Activated CD8-positive, alpha-beta T cell treated with anti-CD3 and anti-CD28 coated beads, Interleukin-2, amount 10 ng/mL, durations not matched to agents 7 days and 5 days (primary cell): Measurements from ENCODE around the gene ZGPAT. TPM values are rescaled to one million over a fixed set of nuclear protein-coding genes. Genes with fewer than 3 reads are reported as not detected.

Experiments
- ATAC-seq: fragments of 150-1000 bp; cut with Tn5 transposase; one replicate; pipeline ENCODE4 v1.10.0; 2021; ENCODE audit warnings: moderate library complexity
- CTCF ChIA-PET: fragments of 350-600 bp; sonication (Branson Sonifier 250); formaldehyde crosslinking; loops from one replicate; lab custom pipeline; 2021; ENCODE audit warnings: antibody characterized with exemption; lab: Charles Lee
- POLR2A ChIA-PET: fragments of 350-600 bp; sonication (Branson Sonifier 250); formaldehyde crosslinking; loops from one replicate; lab custom pipeline; 2021; ENCODE audit warnings: antibody characterized with exemption; lab: Charles Lee
- DNase-seq: peaks from one replicate; pipeline ENCODE4 v3.0.0-alpha.2; 2020
- H3K27ac Mint-ChIP-seq: one replicate; pipeline ENCODE4 v1.8.0; 2021; ENCODE audit warnings: mild to moderate bottlenecking, mixed read lengths
- H3K27me3 Mint-ChIP-seq: one replicate; pipeline ENCODE4 v1.8.0; 2021; ENCODE audit warnings: low read depth, mixed read lengths
- H3K36me3 Mint-ChIP-seq: one replicate; pipeline ENCODE4 v1.8.0; 2021; ENCODE audit warnings: low read depth, mixed read lengths
- H3K4me1 Mint-ChIP-seq: one replicate; pipeline ENCODE4 v1.8.0; 2021; ENCODE audit warnings: low read depth, mixed read lengths
- H3K4me3 Mint-ChIP-seq: one replicate; pipeline ENCODE4 v1.8.0; 2021; ENCODE audit warnings: mild to moderate bottlenecking, mixed read lengths
- H3K9me3 Mint-ChIP-seq: one replicate; pipeline ENCODE4 v1.8.0; 2022; ENCODE audit warnings: mixed read lengths; ENCODE audit not compliant: insufficient read depth
- total RNA-seq, 2 experiments: library from RNA; stranded (reverse); gene quantifications; one replicate each; pipeline ENCODE4 v1.2.3, GENCODE V29; 2021

Gene ZGPAT
- total RNA-seq, 2 experiments from 2014 or later: 38.6 to 43.5 TPM

- H3K4me3 Mint-ChIP-seq: no peak overlapping the region
- H3K9me3 Mint-ChIP-seq: no peaks in the 10 kb centered on the region
- no peak for ATAC-seq
- H3K4me1 Mint-ChIP-seq: no peaks in the 10 kb centered on the region
- ChIA-PET CTCF (no interaction called here), POLR2A (no interaction called here)
- H3K27me3 Mint-ChIP-seq: no peaks in the 10 kb centered on the region
- H3K27ac Mint-ChIP-seq: no peak overlapping the region
- DNase-seq: no peak
- peaks cover 20% of the 10 kb centered on the region for H3K36me3 Mint-ChIP-seq
These were observed 27.4 kb upstream of the ZGPAT start for GRCh38 chr20:63680427-63680826.

- DNase-seq (no peak), ATAC-seq (no peak)
- Mint-ChIP-seq H3K9me3 (no peaks in the 10 kb centered on the region), H3K4me1 (no peaks in the 10 kb centered on the region), H3K27ac (no peak overlapping the region), H3K27me3 (no peaks in the 10 kb centered on the region), H3K4me3 (no peak overlapping the region), H3K36me3 (peaks cover 15% of the 10 kb centered on the region)
- POLR2A ChIA-PET: no interaction called here
- CTCF ChIA-PET: no interaction called here
These were observed 26.8 kb upstream of the ZGPAT start for GRCh38 chr20:63680857-63681608.

GRCh38 chr20:63681609-63682142 is 26.2 kb upstream of the ZGPAT start:
- no peak for ATAC-seq
- Mint-ChIP-seq H3K4me3 (no peak overlapping the region), H3K9me3 (no peaks in the 10 kb centered on the region), H3K4me1 (no peaks in the 10 kb centered on the region), H3K27ac (no peak overlapping the region), H3K27me3 (no peaks in the 10 kb centered on the region), H3K36me3 (peaks cover 11% of the 10 kb centered on the region)
- DNase-seq: no peak
- ChIA-PET POLR2A (no interaction called here), CTCF (no interaction called here)

GRCh38 chr20:63682384-63683139 is 25.3 kb upstream of the ZGPAT start:
- CTCF ChIA-PET: no interaction called here

GRCh38 chr20:63685269-63686026 is 22.4 kb upstream of the ZGPAT start:
- no peaks in the 10 kb centered on the region for H3K27me3 Mint-ChIP-seq
- H3K9me3 Mint-ChIP-seq: no peaks in the 10 kb centered on the region
- H3K4me3 Mint-ChIP-seq: no peak overlapping the region
- POLR2A ChIA-PET: no interaction called here
- H3K4me1 Mint-ChIP-seq: no peaks in the 10 kb centered on the region
- no peak overlapping the region for H3K27ac Mint-ChIP-seq
- H3K36me3 Mint-ChIP-seq: no peaks in the 10 kb centered on the region
- DNase-seq (no peak), ATAC-seq (no peak)
- CTCF ChIA-PET: no interaction called here

More at GRCh38 chr20:63682384-63683139, 25.3 kb upstream of the ZGPAT start:
- Mint-ChIP-seq H3K27me3 (no peaks in the 10 kb centered on the region), H3K9me3 (no peaks in the 10 kb centered on the region), H3K4me3 (no peak overlapping the region), H3K27ac (no peak overlapping the region), H3K36me3 (peaks cover 4% of the 10 kb centered on the region), H3K4me1 (no peaks in the 10 kb centered on the region)
- POLR2A ChIA-PET: interaction anchor here (0.6 to 0.8 kb wide), 2 partner anchors 24 to 225 kb away, joined by 3 read pairs; partner anchors contain the start of gene RTEL1
- ATAC-seq (no peak), DNase-seq (no peak)

GRCh38 chr20:63686094-63686491 is 21.7 kb upstream of the ZGPAT start:
- no peaks in the 10 kb centered on the region for H3K27me3 Mint-ChIP-seq
- no peaks in the 10 kb centered on the region for H3K4me1 Mint-ChIP-seq
- H3K9me3 Mint-ChIP-seq: no peaks in the 10 kb centered on the region
- DNase-seq (no peak), ATAC-seq (no peak)
- ChIA-PET POLR2A (no interaction called here), CTCF (no interaction called here)
- H3K27ac Mint-ChIP-seq: no peak overlapping the region
- H3K4me3 Mint-ChIP-seq: no peak overlapping the region
- no peaks in the 10 kb centered on the region for H3K36me3 Mint-ChIP-seq

GRCh38 chr20:63686492-63687321 is 21.1 kb upstream of the ZGPAT start:
- H3K36me3 Mint-ChIP-seq: peaks cover 5% of the 10 kb centered on the region
- no peak overlapping the region for H3K27ac Mint-ChIP-seq
- no peaks in the 10 kb centered on the region for H3K27me3 Mint-ChIP-seq
- CTCF ChIA-PET: no interaction called here
- POLR2A ChIA-PET: no interaction called here
- no peak for DNase-seq
- no peak overlapping the region for H3K4me3 Mint-ChIP-seq
- no peaks in the 10 kb centered on the region for H3K9me3 Mint-ChIP-seq
- no peaks in the 10 kb centered on the region for H3K4me1 Mint-ChIP-seq
- ATAC-seq: no peak

GRCh38 chr20:63687419-63688178 is 20.2 kb upstream of the ZGPAT start:
- Mint-ChIP-seq H3K27ac (no peak overlapping the region), H3K36me3 (peaks cover 11% of the 10 kb centered on the region), H3K4me3 (no peak overlapping the region), H3K27me3 (no peaks in the 10 kb centered on the region), H3K4me1 (no peaks in the 10 kb centered on the region), H3K9me3 (no peaks in the 10 kb centered on the region)
- ChIA-PET POLR2A (interaction anchor here (0.7 to 1.0 kb wide), 2 partner anchors 30 to 167 kb away, joined by 3 read pairs; partner anchors contain the start of gene RTEL1), CTCF (no interaction called here)
- DNase-seq (no peak), ATAC-seq (no peak)

GRCh38 chr20:63688228-63689045 is 19.4 kb upstream of the ZGPAT start:
- ChIA-PET POLR2A (interaction anchor here (0.7 to 1.0 kb wide), 2 partner anchors 30 to 61 kb away, joined by 3 to 4 read pairs; partner anchors contain the start of gene RTEL1), CTCF (no interaction called here)
- no peaks in the 10 kb centered on the region for H3K27me3 Mint-ChIP-seq
- no peaks in the 10 kb centered on the region for H3K9me3 Mint-ChIP-seq
- peaks cover 14% of the 10 kb centered on the region for H3K36me3 Mint-ChIP-seq
- ATAC-seq: no peak
- DNase-seq: no peak
- no peak overlapping the region for H3K27ac Mint-ChIP-seq
- no peaks in the 10 kb centered on the region for H3K4me1 Mint-ChIP-seq
- no peak overlapping the region for H3K4me3 Mint-ChIP-seq
